ENCODE measurements around the gene NFYA. TPM values are rescaled to one million over a fixed set of nuclear protein-coding genes. Genes with fewer than 3 reads are reported as not detected.

Gene NFYA
- total RNA-seq, 4 donors from 2014 or later = 11.2 to 32.7 (median 16.0) TPM

DNA sequence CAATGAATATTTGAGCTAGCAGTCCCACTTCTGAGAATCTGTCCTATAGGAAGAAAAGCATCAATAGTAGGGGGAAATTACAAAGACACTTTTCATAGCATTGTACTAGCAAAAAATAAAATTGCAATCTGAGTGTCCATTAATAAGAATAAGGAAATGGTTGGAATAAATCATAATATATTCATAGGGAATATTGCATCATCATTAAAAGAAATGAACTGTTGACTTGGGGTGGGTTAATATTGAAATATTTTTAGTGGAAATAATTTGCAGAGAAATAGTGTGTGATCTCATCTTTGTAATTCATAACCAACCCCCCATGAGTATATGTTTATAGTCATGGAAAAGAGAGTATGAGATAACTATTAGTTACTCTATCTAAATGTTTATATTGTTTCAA, 12.4 kb downstream of the NFYA start:
- H3K27me3 ChIP-seq = no peaks in the 10 kb centered on the region
- TF ChIP-seq, protein P1, sequence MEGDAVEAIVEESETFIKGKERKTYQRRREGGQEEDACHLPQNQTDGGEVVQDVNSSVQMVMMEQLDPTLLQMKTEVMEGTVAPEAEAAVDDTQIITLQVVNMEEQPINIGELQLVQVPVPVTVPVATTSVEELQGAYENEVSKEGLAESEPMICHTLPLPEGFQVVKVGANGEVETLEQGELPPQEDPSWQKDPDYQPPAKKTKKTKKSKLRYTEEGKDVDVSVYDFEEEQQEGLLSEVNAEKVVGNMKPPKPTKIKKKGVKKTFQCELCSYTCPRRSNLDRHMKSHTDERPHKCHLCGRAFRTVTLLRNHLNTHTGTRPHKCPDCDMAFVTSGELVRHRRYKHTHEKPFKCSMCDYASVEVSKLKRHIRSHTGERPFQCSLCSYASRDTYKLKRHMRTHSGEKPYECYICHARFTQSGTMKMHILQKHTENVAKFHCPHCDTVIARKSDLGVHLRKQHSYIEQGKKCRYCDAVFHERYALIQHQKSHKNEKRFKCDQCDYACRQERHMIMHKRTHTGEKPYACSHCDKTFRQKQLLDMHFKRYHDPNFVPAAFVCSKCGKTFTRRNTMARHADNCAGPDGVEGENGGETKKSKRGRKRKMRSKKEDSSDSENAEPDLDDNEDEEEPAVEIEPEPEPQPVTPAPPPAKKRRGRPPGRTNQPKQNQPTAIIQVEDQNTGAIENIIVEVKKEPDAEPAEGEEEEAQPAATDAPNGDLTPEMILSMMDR (IDR thresholded peaks at IDR 0.05) = no peak
- TF ChIP-seq POLR2A (IDR thresholded peaks at IDR 0.05) (no peak), EP300 (IDR thresholded peaks at IDR 0.05) (no peak)
- DNase-seq (ENCODE audit: low spot score in 2 of 2) = no peak

DNA sequence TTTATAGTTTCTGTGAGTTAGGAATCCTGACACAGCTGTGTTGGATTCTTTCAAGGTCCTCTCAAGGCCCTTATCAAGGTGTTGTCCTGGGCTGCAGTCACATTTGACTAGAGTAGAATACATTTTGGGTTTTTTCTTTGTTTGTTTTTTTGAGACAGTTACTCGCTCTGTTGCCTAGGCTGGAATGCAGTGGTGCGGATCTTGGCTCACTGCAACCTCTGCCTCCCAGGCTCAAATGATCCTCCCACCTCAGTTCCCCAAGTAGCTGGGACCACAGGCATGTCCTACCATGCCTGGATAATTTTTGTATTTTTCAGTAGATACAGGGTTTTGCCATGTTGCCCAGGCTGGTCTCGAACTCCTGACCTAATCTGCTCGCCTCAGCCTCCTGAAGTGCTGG, 15.7 kb downstream of the NFYA start:
- 90 to 94% methylated on average over 4 of the region's 4 CpGs for WGBS, 2 donors
- H3K36me3 ChIP-seq = peaks cover 0 to 94% (median 7%) of the 10 kb centered on the region in 3 donors
- no peaks in the 10 kb centered on the region for H3K27me3 ChIP-seq
- no peak for TF ChIP-seq POLR2A (IDR thresholded peaks at IDR 0.05)
- TF ChIP-seq, protein P1 (IDR thresholded peaks at IDR 0.05) = no peak
- no peak for TF ChIP-seq EP300 (IDR thresholded peaks at IDR 0.05)
- no peak overlapping the region for H3K27ac ChIP-seq
- H3K4me1 ChIP-seq = peaks cover 0 to 5% (median 0%) of the 10 kb centered on the region in 4 donors
- H3K4me3 ChIP-seq = no peak overlapping the region
- DNase-seq (ENCODE audit: low spot score in 2 of 2) = no peak
- H3K9me3 ChIP-seq = no peaks in the 10 kb centered on the region

More for the DNA sequence above, 12.4 kb downstream of the NFYA start:
- H3K4me1 ChIP-seq = peaks cover 0 to 5% (median 0%) of the 10 kb centered on the region in 4 donors
- H3K36me3 ChIP-seq = peaks cover 0 to 85% (median 7%) of the 10 kb centered on the region in 3 donors
- H3K9me3 ChIP-seq = no peaks in the 10 kb centered on the region
- no peak overlapping the region for H3K27ac ChIP-seq
- H3K4me3 ChIP-seq = no peak overlapping the region

DNA sequence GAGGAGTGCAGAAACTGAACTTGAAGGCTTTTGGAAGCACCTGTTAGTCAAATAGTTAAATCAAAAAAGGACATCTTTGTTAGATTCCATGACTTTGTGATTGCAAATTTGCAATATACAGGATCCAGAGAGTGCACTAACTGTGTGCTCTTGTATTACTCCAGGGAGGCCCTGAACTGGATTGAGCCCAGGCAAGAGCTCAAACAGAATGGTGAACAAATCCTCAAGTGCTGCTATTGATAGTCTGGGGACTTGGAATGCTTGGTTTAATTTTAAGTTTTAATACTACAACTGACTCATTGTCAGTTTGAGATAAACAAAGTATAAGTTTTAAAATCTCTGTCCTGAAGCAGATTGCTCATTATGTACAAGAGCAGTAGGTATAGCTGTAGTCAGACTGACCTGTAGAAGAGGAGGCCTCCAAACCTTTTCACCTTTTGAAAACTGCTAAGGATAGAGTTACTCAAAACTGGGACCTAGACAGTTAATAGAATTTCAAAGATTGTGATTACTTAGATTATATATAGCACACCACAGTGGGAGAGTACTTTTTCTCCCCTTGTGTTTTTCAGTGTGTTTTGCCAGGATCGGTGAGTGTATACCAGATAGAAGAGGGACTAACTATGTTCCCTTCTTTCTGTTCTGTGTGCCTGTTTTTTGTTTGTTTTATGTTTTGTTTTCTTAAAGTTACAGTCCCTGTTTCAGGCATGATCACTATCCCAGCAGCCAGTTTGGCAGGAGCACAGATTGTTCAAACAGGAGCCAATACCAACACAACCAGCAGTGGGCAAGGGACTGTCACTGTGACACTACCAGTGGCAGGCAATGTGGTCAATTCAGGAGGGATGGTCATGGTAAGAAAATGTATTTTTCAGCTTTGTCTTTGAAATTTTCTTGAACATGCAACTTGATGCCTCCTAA, 18.3 kb downstream of the NFYA start:
- Histone ChIP-seq H3K27me3 (no peaks in the 10 kb centered on the region), H3K9me3 (no peaks in the 10 kb centered on the region), H3K4me1 (no peaks in the 10 kb centered on the region), H3K4me3 (no peak overlapping the region), H3K27ac (no peak overlapping the region), H3K36me3 (peaks cover 0 to 97% (median 21%) of the 10 kb centered on the region in 3 donors)
- DNase-seq (ENCODE audit: low spot score in 2 of 2) = no peak
- TF ChIP-seq, protein P1 (IDR thresholded peaks at IDR 0.05) = no peak
- no peak for TF ChIP-seq POLR2A (IDR thresholded peaks at IDR 0.05)
- TF ChIP-seq EP300 (IDR thresholded peaks at IDR 0.05) = no peak
- 47 to 50% methylated on average over 1 of the region's 1 CpG for WGBS, 2 donors

DNA sequence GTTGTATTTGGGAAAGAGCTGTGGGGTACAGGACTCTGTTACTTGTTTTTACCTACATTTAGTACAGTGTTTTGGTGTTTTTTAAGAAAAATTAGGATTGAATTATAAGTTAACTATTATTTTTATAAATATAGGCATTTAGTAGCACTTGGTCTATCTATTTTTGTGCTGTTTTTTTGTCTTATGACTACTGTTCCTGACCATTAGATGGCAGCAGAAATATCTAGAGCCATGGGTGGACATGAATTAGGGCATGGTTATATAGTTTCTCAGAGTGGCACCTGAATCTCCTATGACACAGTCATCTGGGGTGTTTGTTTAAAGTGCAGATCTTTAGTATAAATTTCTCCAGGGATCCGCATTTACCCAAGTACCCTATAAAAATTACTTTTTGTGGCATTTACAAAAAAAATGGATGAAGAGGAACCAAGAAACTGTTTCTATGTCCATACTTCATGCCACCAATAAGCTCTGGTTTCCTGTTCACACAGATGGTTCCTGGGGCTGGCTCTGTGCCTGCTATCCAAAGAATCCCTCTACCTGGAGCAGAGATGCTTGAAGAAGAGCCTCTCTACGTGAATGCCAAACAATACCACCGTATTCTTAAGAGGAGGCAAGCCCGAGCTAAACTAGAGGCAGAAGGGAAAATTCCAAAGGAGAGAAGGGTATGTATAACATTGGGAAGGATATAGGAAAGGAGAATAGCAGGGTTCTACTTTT, 19.8 kb downstream of the NFYA start:
- WGBS, 2 donors = 88 to 90% methylated on average over 4 of the region's 4 CpGs
- no peaks in the 10 kb centered on the region for H3K27me3 ChIP-seq
- H3K9me3 ChIP-seq = no peaks in the 10 kb centered on the region
- TF ChIP-seq, protein P1 (IDR thresholded peaks at IDR 0.05) = peak in 1 of 5 experiments; percentile 8
- TF ChIP-seq POLR2A (IDR thresholded peaks at IDR 0.05) = no peak
- peaks cover 0 to 4% (median under 1%) of the 10 kb centered on the region in 4 donors for H3K4me1 ChIP-seq
- no peak overlapping the region for H3K27ac ChIP-seq
- H3K36me3 ChIP-seq = peaks cover 0 to 99% (median 32%) of the 10 kb centered on the region in 3 donors
- no peak overlapping the region for H3K4me3 ChIP-seq
- no peak for DNase-seq (ENCODE audit: low spot score in 2 of 2)

DNA sequence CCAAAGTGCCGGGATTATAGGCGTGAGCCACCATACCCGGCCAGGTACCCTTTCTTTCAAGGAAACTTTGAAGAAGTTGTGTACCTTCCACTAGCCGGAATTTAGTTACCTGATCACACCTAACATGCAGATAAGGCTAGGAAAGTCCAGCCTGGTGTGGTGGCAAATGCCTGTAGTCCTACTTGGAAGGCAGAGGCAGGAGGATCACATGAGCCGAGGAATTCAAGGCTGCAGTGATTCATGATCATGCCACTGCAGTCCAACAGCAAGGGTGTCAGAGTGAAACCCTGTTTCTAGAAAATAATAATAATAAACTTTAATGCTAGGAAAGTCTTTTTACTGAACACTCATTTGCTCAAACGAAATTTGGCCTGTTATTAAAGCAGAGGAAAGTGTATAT, 21.0 kb downstream of the NFYA start:
- 94% methylated on average over 6 of the region's 6 CpGs for WGBS, 2 donors
- no peaks in the 10 kb centered on the region for H3K9me3 ChIP-seq
- no peak overlapping the region for H3K27ac ChIP-seq
- DNase-seq (ENCODE audit: low spot score in 2 of 2) = no peak
- no peak overlapping the region for H3K4me3 ChIP-seq
- no peaks in the 10 kb centered on the region for H3K27me3 ChIP-seq
- TF ChIP-seq POLR2A (IDR thresholded peaks at IDR 0.05) (no peak), EP300 (IDR thresholded peaks at IDR 0.05) (no peak)
- TF ChIP-seq, protein P1 (IDR thresholded peaks at IDR 0.05) = no peak
- peaks cover 0 to 15% (median 6%) of the 10 kb centered on the region in 4 donors for H3K4me1 ChIP-seq
- H3K36me3 ChIP-seq = peaks cover 2 to 100% (median 43%) of the 10 kb centered on the region in 3 donors

Data from tibial nerve (tissue), 4 donors.